Activated CD8-positive, alpha-beta memory T cell treated with anti-CD3 and anti-CD28 coated beads, Interleukin-2, amount 10 ng/mL, durations not matched to agents 7 days and 5 days (primary cell): ENCODE measurements around the gene BCL11B. TPM values are rescaled to one million over a fixed set of nuclear protein-coding genes. Genes with fewer than 3 reads are reported as not detected.
"Not testable (repeated sequence)": the region's sequence is repeated elsewhere in the genome, so short reads cannot be mapped to it uniquely, and the experiment has no call there.

Source experiments
- ATAC-seq: fragments of 150-1000 bp; cut with Tn5 transposase; one replicate; pipeline ENCODE4 v1.10.0; 2021; ENCODE audit warnings: moderate library complexity
- CTCF ChIA-PET: fragments of 350-600 bp; sonication (Branson Sonifier 250); formaldehyde crosslinking; loops from one replicate; lab custom pipeline; 2021; ENCODE audit warnings: antibody characterized with exemption; lab: Charles Lee
- DNase-seq: peaks from one replicate; pipeline ENCODE4 v3.0.0-alpha.2; 2020
- H3K27ac Mint-ChIP-seq: one replicate; pipeline ENCODE4 v1.8.0; 2021; ENCODE audit warnings: mild to moderate bottlenecking, mixed read lengths
- H3K27me3 Mint-ChIP-seq: one replicate; pipeline ENCODE4 v1.8.0; 2021; ENCODE audit warnings: mixed read lengths
- H3K36me3 Mint-ChIP-seq: one replicate; pipeline ENCODE4 v1.8.0; 2021; ENCODE audit warnings: mild to moderate bottlenecking, mixed read lengths
- H3K4me1 Mint-ChIP-seq: one replicate; pipeline ENCODE4 v1.8.0; 2021; ENCODE audit warnings: mixed read lengths
- H3K4me3 Mint-ChIP-seq: one replicate; pipeline ENCODE4 v1.8.0; 2021; ENCODE audit warnings: mild to moderate bottlenecking, moderate library complexity, mixed read lengths
- H3K9me3 Mint-ChIP-seq: one replicate; pipeline ENCODE4 v1.8.0; 2022; ENCODE audit warnings: low read depth, mixed read lengths
- total RNA-seq, 2 experiments: library from RNA; stranded (reverse); gene quantifications; one replicate each; pipeline ENCODE4 v1.2.3, GENCODE V29; 2021

BCL11B gene
- total RNA-seq, 2 experiments from 2014 or later = 53.0 to 66.2 TPM

GRCh38 chr14:99234961-99235571 is 36.9 kb downstream of the BCL11B start:
- ATAC-seq (peak; percentile 20), DNase-seq (peak; percentile 73)
- CTCF ChIA-PET = interaction anchor here (1.0 to 20.0 kb wide), 7 partner anchors 8 to 52 kb away, joined by 3 to 395 read pairs (median 7); partner anchors contain the start of gene BCL11B
- H3K4me3 Mint-ChIP-seq = peak overlapping the region; percentile 73
- no peaks in the 10 kb centered on the region for H3K9me3 Mint-ChIP-seq
- H3K27me3 Mint-ChIP-seq = no peaks in the 10 kb centered on the region
- peak overlapping the region; percentile 91 for H3K27ac Mint-ChIP-seq
- peaks cover 26% of the 10 kb centered on the region for H3K36me3 Mint-ChIP-seq
- H3K4me1 Mint-ChIP-seq = peaks cover 91% of the 10 kb centered on the region

GRCh38 chr14:99234355-99234754 is 37.6 kb downstream of the BCL11B start:
- H3K27me3 Mint-ChIP-seq = no peaks in the 10 kb centered on the region
- peaks cover 90% of the 10 kb centered on the region for H3K4me1 Mint-ChIP-seq
- CTCF ChIA-PET = interaction anchor here (1.0 to 20.0 kb wide), 7 partner anchors 9 to 52 kb away, joined by 3 to 395 read pairs (median 7); partner anchors contain the start of gene BCL11B
- DNase-seq = no peak
- ATAC-seq = no peak
- H3K9me3 Mint-ChIP-seq = no peaks in the 10 kb centered on the region
- H3K27ac Mint-ChIP-seq = peak overlapping the region; percentile 91
- peak overlapping the region; percentile 73 for H3K4me3 Mint-ChIP-seq
- peaks cover 23% of the 10 kb centered on the region for H3K36me3 Mint-ChIP-seq

GRCh38 chr14:99233222-99234035 is 38.6 kb downstream of the BCL11B start:
- CTCF ChIA-PET = interaction anchor here (1.0 to 20.0 kb wide), 11 partner anchors 8 to 53 kb away, joined by 3 to 395 read pairs (median 5); partner anchors contain the start of gene BCL11B
- H3K9me3 Mint-ChIP-seq = no peaks in the 10 kb centered on the region
- peaks cover 90% of the 10 kb centered on the region for H3K4me1 Mint-ChIP-seq
- ATAC-seq = no peak
- H3K27ac Mint-ChIP-seq = peak overlapping the region; percentile 91
- peaks cover 24% of the 10 kb centered on the region for H3K36me3 Mint-ChIP-seq
- no peak for DNase-seq
- H3K4me3 Mint-ChIP-seq = peak overlapping the region; percentile 73
- no peaks in the 10 kb centered on the region for H3K27me3 Mint-ChIP-seq

GRCh38 chr14:99232714-99233214 is 39.2 kb downstream of the BCL11B start:
- ATAC-seq (no peak), DNase-seq (peak; percentile 71)
- Mint-ChIP-seq H3K4me1 (peaks cover 90% of the 10 kb centered on the region), H3K4me3 (peak overlapping the region; percentile 73), H3K36me3 (peaks cover 23% of the 10 kb centered on the region), H3K27ac (peak overlapping the region; percentile 91), H3K9me3 (no peaks in the 10 kb centered on the region), H3K27me3 (no peaks in the 10 kb centered on the region)
- CTCF ChIA-PET = interaction anchor here (1.1 to 20.0 kb wide), 9 partner anchors 8 to 1094 kb away, joined by 3 to 395 read pairs (median 4); partner anchors contain the start of gene BCL11B

GRCh38 chr14:99231850-99232713 is 39.9 kb downstream of the BCL11B start:
- Mint-ChIP-seq H3K27ac (peak overlapping the region; percentile 91), H3K9me3 (no peaks in the 10 kb centered on the region), H3K27me3 (no peaks in the 10 kb centered on the region), H3K36me3 (peaks cover 29% of the 10 kb centered on the region), H3K4me1 (peaks cover 90% of the 10 kb centered on the region), H3K4me3 (peak overlapping the region; percentile 73)
- ATAC-seq (peak; percentile 4), DNase-seq (peak; percentile 77)
- CTCF ChIA-PET = interaction anchor here (0.8 to 20.0 kb wide), 9 partner anchors 8 to 1093 kb away, joined by 3 to 395 read pairs (median 9); partner anchors contain the start of gene BCL11B

- Mint-ChIP-seq H3K4me3 (peak overlapping the region; percentile 73), H3K9me3 (no peaks in the 10 kb centered on the region), H3K36me3 (peaks cover 35% of the 10 kb centered on the region), H3K27me3 (no peaks in the 10 kb centered on the region), H3K27ac (peak overlapping the region; percentile 91), H3K4me1 (peaks cover 91% of the 10 kb centered on the region)
- ATAC-seq = no peak
- CTCF ChIA-PET = interaction anchor here (0.6 to 20.0 kb wide), 23 partner anchors 7 to 1399 kb away, joined by 3 to 395 read pairs (median 5); partner anchors contain the start of gene BCL11B
- no peak for DNase-seq
Observed at GRCh38 chr14:99231161-99231849, 40.7 kb downstream of the BCL11B start.

GRCh38 chr14:99230208-99231151 is 41.5 kb downstream of the BCL11B start:
- H3K4me3 Mint-ChIP-seq = peak overlapping the region; percentile 73
- peaks cover 91% of the 10 kb centered on the region for H3K4me1 Mint-ChIP-seq
- H3K36me3 Mint-ChIP-seq = peaks cover 42% of the 10 kb centered on the region
- no peaks in the 10 kb centered on the region for H3K9me3 Mint-ChIP-seq
- CTCF ChIA-PET = interaction anchor here (0.6 to 20.0 kb wide), 23 partner anchors 9 to 1398 kb away, joined by 3 to 395 read pairs (median 6); partner anchors contain the start of gene BCL11B
- peak; percentile 61 for ATAC-seq
- peak overlapping the region; percentile 91 for H3K27ac Mint-ChIP-seq
- no peaks in the 10 kb centered on the region for H3K27me3 Mint-ChIP-seq
- DNase-seq = peak; percentile 97

GRCh38 chr14:99229654-99230207 is 42.3 kb downstream of the BCL11B start:
- Mint-ChIP-seq H3K9me3 (no peaks in the 10 kb centered on the region), H3K27ac (peak overlapping the region; percentile 91), H3K4me1 (peaks cover 93% of the 10 kb centered on the region), H3K27me3 (no peaks in the 10 kb centered on the region), H3K4me3 (peak overlapping the region; percentile 73), H3K36me3 (peaks cover 48% of the 10 kb centered on the region)
- ATAC-seq (peak; percentile 41), DNase-seq (peak; percentile 90)
- CTCF ChIA-PET = interaction anchor here (0.8 to 20.0 kb wide), 18 partner anchors 7 to 1090 kb away, joined by 3 to 395 read pairs (median 7); partner anchors contain the start of gene BCL11B

GRCh38 chr14:99228760-99229159 is 43.2 kb downstream of the BCL11B start:
- peaks cover 53% of the 10 kb centered on the region for H3K36me3 Mint-ChIP-seq

GRCh38 chr14:99226687-99227086 is 45.3 kb downstream of the BCL11B start:
- no peak for ATAC-seq
- DNase-seq = no peak
- H3K27me3 Mint-ChIP-seq = no peaks in the 10 kb centered on the region
- peak overlapping the region; percentile 39 for H3K4me3 Mint-ChIP-seq
- H3K9me3 Mint-ChIP-seq = no peaks in the 10 kb centered on the region
- H3K36me3 Mint-ChIP-seq = peaks cover 60% of the 10 kb centered on the region
- CTCF ChIA-PET = interaction anchor here (1.1 to 3.8 kb wide), 8 partner anchors 11 to 46 kb away, joined by 3 to 18 read pairs (median 6); partner anchors contain the start of gene BCL11B
- peak overlapping the region; percentile 91 for H3K27ac Mint-ChIP-seq
- H3K4me1 Mint-ChIP-seq = peaks cover 94% of the 10 kb centered on the region

More at GRCh38 chr14:99228760-99229159, 43.2 kb downstream of the BCL11B start:
- not testable (repeated sequence) for H3K27me3 Mint-ChIP-seq, DNase-seq, H3K9me3 Mint-ChIP-seq, ATAC-seq
- H3K27ac Mint-ChIP-seq = peak overlapping the region; percentile 91
- CTCF ChIA-PET = interaction anchor here (0.8 to 20.0 kb wide), 8 partner anchors 8 to 1089 kb away, joined by 4 to 395 read pairs (median 8); partner anchors contain the start of gene BCL11B
- peak overlapping the region; percentile 73 for H3K4me3 Mint-ChIP-seq
- peaks cover 94% of the 10 kb centered on the region for H3K4me1 Mint-ChIP-seq
